Measurements from ENCODE around the gene EML4. TPM values are rescaled to one million over a fixed set of nuclear protein-coding genes. Genes with fewer than 3 reads are reported as not detected.

EML4 gene
- total RNA-seq, 1 donor from 2014 or later: 68.2 TPM

- peaks cover 56% of the 10 kb centered on the region for H3K36me3 Mint-ChIP-seq (ENCODE audit: low read depth, unreplicated experiment)
- Histone ChIP-seq H3K9ac (ENCODE audit: low read length) (no peak overlapping the region), H3K4me1 (ENCODE audit: insufficient read depth, low read length) (peaks cover 5% of the 10 kb centered on the region), H4K20me1 (ENCODE audit: insufficient read depth, low read length) (peaks cover 4% of the 10 kb centered on the region), H3K36me3 (ENCODE audit: insufficient read depth, low read length) (peaks cover 23% of the 10 kb centered on the region), H3K4me2 (ENCODE audit: low read length) (no peak overlapping the region), H3K27me3 (ENCODE audit: insufficient read depth, low read length) (no peaks in the 10 kb centered on the region), H2AFZ (ENCODE audit: low read depth, low read length) (no peak overlapping the region), H3K4me3 (ENCODE audit: insufficient read depth, low read depth, low read length) (no peak overlapping the region), H3K79me2 (ENCODE audit: insufficient read depth, low read length) (peaks cover 35% of the 10 kb centered on the region), H3K9me3 (ENCODE audit: insufficient read depth, low read depth, low read length) (no peaks in the 10 kb centered on the region), H3K27ac (ENCODE audit: low read depth, low read length) (no peak overlapping the region)
- no peaks in the 10 kb centered on the region for H3K9me3 Mint-ChIP-seq (ENCODE audit: unreplicated experiment)
- peaks cover 25% of the 10 kb centered on the region for H3K4me1 Mint-ChIP-seq (ENCODE audit: low read depth, unreplicated experiment)
- no peak overlapping the region for H3K27ac Mint-ChIP-seq (ENCODE audit: unreplicated experiment)
- DNase-seq (ENCODE audit: low read depth) (no peak), FAIRE-seq (no peak)
- no peaks in the 10 kb centered on the region for H3K27me3 Mint-ChIP-seq (ENCODE audit: low read depth, unreplicated experiment)
- TF ChIP-seq CTCF (IDR thresholded peaks at IDR 0.05; ENCODE audit: insufficient read depth, low read depth, low read length): no peak
- no peak for TF ChIP-seq EZH2 (IDR thresholded peaks at IDR 0.05; ENCODE audit: insufficient read depth, low read length)
- no peak overlapping the region for H3K4me3 Mint-ChIP-seq (ENCODE audit: unreplicated experiment)
Measured at GRCh38 chr2:42336361-42336965, 167.3 kb downstream of the EML4 start.

GRCh38 chr2:42337356-42337820 lies 168.2 kb downstream of the EML4 start:
- FAIRE-seq: no peak
- H3K36me3 ChIP-seq (ENCODE audit: insufficient read depth, low read length): peaks cover 14% of the 10 kb centered on the region
- H3K4me1 ChIP-seq (ENCODE audit: insufficient read depth, low read length): peaks cover 13% of the 10 kb centered on the region
- DNase-seq (ENCODE audit: low read depth): no peak
- no peak overlapping the region for H3K27ac ChIP-seq (ENCODE audit: low read depth, low read length)
- Mint-ChIP-seq H3K27ac (ENCODE audit: unreplicated experiment) (no peak overlapping the region), H3K27me3 (ENCODE audit: low read depth, unreplicated experiment) (no peaks in the 10 kb centered on the region), H3K9me3 (ENCODE audit: unreplicated experiment) (no peaks in the 10 kb centered on the region), H3K4me1 (ENCODE audit: low read depth, unreplicated experiment) (peaks cover 26% of the 10 kb centered on the region), H3K4me3 (ENCODE audit: unreplicated experiment) (no peak overlapping the region), H3K36me3 (ENCODE audit: low read depth, unreplicated experiment) (peaks cover 61% of the 10 kb centered on the region)
- H4K20me1 ChIP-seq (ENCODE audit: insufficient read depth, low read length): peaks cover 8% of the 10 kb centered on the region
- H3K27me3 ChIP-seq (ENCODE audit: insufficient read depth, low read length): no peaks in the 10 kb centered on the region
- no peak overlapping the region for H3K9ac ChIP-seq (ENCODE audit: low read length)
- no peak overlapping the region for H2AFZ ChIP-seq (ENCODE audit: low read depth, low read length)
- H3K4me3 ChIP-seq (ENCODE audit: insufficient read depth, low read depth, low read length): no peak overlapping the region
- no peaks in the 10 kb centered on the region for H3K9me3 ChIP-seq (ENCODE audit: insufficient read depth, low read depth, low read length)
- H3K4me2 ChIP-seq (ENCODE audit: low read length): no peak overlapping the region
- TF ChIP-seq EZH2 (IDR thresholded peaks at IDR 0.05; ENCODE audit: insufficient read depth, low read length) (no peak), CTCF (IDR thresholded peaks at IDR 0.05; ENCODE audit: insufficient read depth, low read depth, low read length) (peak; percentile 25)
- peaks cover 44% of the 10 kb centered on the region for H3K79me2 ChIP-seq (ENCODE audit: insufficient read depth, low read length)

GRCh38 chr2:42337846-42338566 lies 168.9 kb downstream of the EML4 start:
- Histone ChIP-seq H3K9me3 (ENCODE audit: insufficient read depth, low read depth, low read length) (no peaks in the 10 kb centered on the region), H3K9ac (ENCODE audit: low read length) (no peak overlapping the region), H3K36me3 (ENCODE audit: insufficient read depth, low read length) (peaks cover 9% of the 10 kb centered on the region), H2AFZ (ENCODE audit: low read depth, low read length) (no peak overlapping the region), H3K27ac (ENCODE audit: low read depth, low read length) (no peak overlapping the region), H3K79me2 (ENCODE audit: insufficient read depth, low read length) (peaks cover 50% of the 10 kb centered on the region), H3K4me3 (ENCODE audit: insufficient read depth, low read depth, low read length) (no peak overlapping the region), H4K20me1 (ENCODE audit: insufficient read depth, low read length) (peaks cover 13% of the 10 kb centered on the region), H3K27me3 (ENCODE audit: insufficient read depth, low read length) (no peaks in the 10 kb centered on the region), H3K4me1 (ENCODE audit: insufficient read depth, low read length) (peaks cover 19% of the 10 kb centered on the region), H3K4me2 (ENCODE audit: low read length) (no peak overlapping the region)
- Mint-ChIP-seq H3K9me3 (ENCODE audit: unreplicated experiment) (no peaks in the 10 kb centered on the region), H3K27me3 (ENCODE audit: low read depth, unreplicated experiment) (no peaks in the 10 kb centered on the region), H3K4me1 (ENCODE audit: low read depth, unreplicated experiment) (peaks cover 32% of the 10 kb centered on the region), H3K4me3 (ENCODE audit: unreplicated experiment) (no peak overlapping the region), H3K36me3 (ENCODE audit: low read depth, unreplicated experiment) (peaks cover 62% of the 10 kb centered on the region), H3K27ac (ENCODE audit: unreplicated experiment) (no peak overlapping the region)
- no peak for DNase-seq (ENCODE audit: low read depth)
- TF ChIP-seq CTCF (IDR thresholded peaks at IDR 0.05; ENCODE audit: insufficient read depth, low read depth, low read length): no peak
- TF ChIP-seq EZH2 (IDR thresholded peaks at IDR 0.05; ENCODE audit: insufficient read depth, low read length): no peak
- FAIRE-seq: no peak

All from astrocyte (in vitro differentiated cells and primary cell).